Fibroblast of lung (primary cell): ENCODE results near the gene TRIM62. TPM values are rescaled to one million over a fixed set of nuclear protein-coding genes. Genes with fewer than 3 reads are reported as not detected.

Experiments
- DNase-seq, 2 donors: peaks; one replicate each; pipeline versions ENCODE4 v3.0.0 to v3.0.0-alpha.2; 2010; ENCODE audit warnings: low read depth in 2 of 2
- H2AFZ ChIP-seq: 2 replicates; pipeline ENCODE4 v1.5.1; 2012; ENCODE audit warnings: low read length, control low read depth, inconsistent platforms
- H3K27ac ChIP-seq: 2 replicates; pipeline ENCODE4 v1.5.1; 2011; ENCODE audit warnings: low read length, control low read depth; ENCODE audit not compliant: insufficient read depth
- H3K27me3 ChIP-seq: 2 replicates; pipeline ENCODE4 v1.5.1; 2011; ENCODE audit warnings: mild to moderate bottlenecking, low read length; ENCODE audit not compliant: control insufficient read depth, insufficient read depth
- H3K36me3 ChIP-seq: 2 replicates; pipeline ENCODE4 v1.5.1; 2011; ENCODE audit warnings: low read length; ENCODE audit not compliant: control insufficient read depth, insufficient read depth
- H3K4me1 ChIP-seq: 2 replicates; pipeline ENCODE4 v1.5.1; 2011; ENCODE audit warnings: low read length; ENCODE audit not compliant: control insufficient read depth, insufficient read depth; ENCODE audit errors: extremely low read depth
- H3K4me2 ChIP-seq: 2 replicates; pipeline ENCODE4 v1.5.1; 2011; ENCODE audit warnings: low read length, control low read depth; ENCODE audit not compliant: insufficient read depth; ENCODE audit errors: extremely low read depth
- H3K4me3 ChIP-seq, 4 experiments: fragments of 200-600 bp in 1 of 4; sonication (generic) in 1 of 4; replicated peaks in 1 of 4; 2 replicates each; pipeline ENCODE4 v1.5.1; 2011 to 2016; ENCODE audit warnings: low read length in 4 of 4, low read depth in 3 of 4, mild to moderate bottlenecking in 3 of 4, control low read depth in 2 of 4, inconsistent platforms in 1 of 4, mixed read lengths in 1 of 4; ENCODE audit not compliant: insufficient read depth in 1 of 4; ENCODE audit errors: control extremely low read depth in 1 of 4
- H3K79me2 ChIP-seq: 2 replicates; pipeline ENCODE4 v1.5.1; 2012; ENCODE audit warnings: mild to moderate bottlenecking, low read length, inconsistent platforms; ENCODE audit not compliant: control insufficient read depth, insufficient read depth
- H3K9ac ChIP-seq: 2 replicates; pipeline ENCODE4 v1.5.1; 2011; ENCODE audit warnings: mild to moderate bottlenecking, low read length, control low read depth; ENCODE audit not compliant: insufficient read depth
- H3K9me3 ChIP-seq: 2 replicates; pipeline ENCODE4 v1.5.1; 2012; ENCODE audit warnings: low read depth, low read length; ENCODE audit not compliant: control insufficient read depth, insufficient read depth
- H4K20me1 ChIP-seq: 2 replicates; pipeline ENCODE4 v1.5.1; 2011; ENCODE audit warnings: low read length; ENCODE audit not compliant: control insufficient read depth, insufficient read depth; ENCODE audit errors: extremely low read depth
- CTCF ChIP-seq, 2 donors: IDR thresholded peaks in 1 of 2; conservative IDR thresholded peaks in 1 of 2; 1 replicate in 1 of 2; 2 replicates in 1 of 2; pipeline ENCODE4 v1.5.1; 2011 to 2012; ENCODE audit warnings: low read length in 2 of 2, control low read depth in 1 of 2, inconsistent platforms in 1 of 2, low read depth in 1 of 2, mild to moderate bottlenecking in 1 of 2
- EZH2 ChIP-seq: IDR thresholded peaks from 2 replicates; pipeline ENCODE4 v1.5.1; 2012; ENCODE audit warnings: low read length, control low read depth, mild to moderate bottlenecking; ENCODE audit errors: missing control alignments
- polyA plus RNA-seq, 2 donors: library from polyadenylated mRNA; depleted of rRNA in 1 of 2; stranded (reverse) in 1 of 2; unstranded in 1 of 2; fragments of >200 nt; gene quantifications; 2 replicates each; pipeline ENCODE4 v1.2.1, GENCODE V29; 2011 to 2012; ENCODE audit warnings: missing spikeins in 1 of 2
- total RNA-seq: library from RNA; depleted of rRNA; stranded (reverse); fragments of >200 nt; gene quantifications from 2 replicates; pipeline ENCODE4 v1.2.1, GENCODE V29; 2014

The TRIM62 gene
- total and polyA plus RNA-seq, 2 donors (not counting 1 experiment from before 2014, with no cell fraction given), result 1.8 to 2.4 TPM

GRCh38 chr1:33152685-33153432 is 29.0 kb downstream of the TRIM62 start:
- no peaks in the 10 kb centered on the region for H3K4me1 ChIP-seq
- peak in 1 of 2 donors; percentile 64 for DNase-seq
- H3K27me3 ChIP-seq, result no peaks in the 10 kb centered on the region
- H3K36me3 ChIP-seq, result no peaks in the 10 kb centered on the region
- no peaks in the 10 kb centered on the region for H3K9me3 ChIP-seq
- H3K79me2 ChIP-seq, result no peaks in the 10 kb centered on the region
- TF ChIP-seq CTCF (conservative IDR thresholded peaks at IDR 0.05 in 1 of 2, IDR thresholded peaks at IDR 0.05 in 1 of 2; ENCODE audit: low read depth in 1 of 2, low read length in 2 of 2) (no peak), EZH2 (no peak)
- H2AFZ ChIP-seq, result no peak overlapping the region
- H3K27ac ChIP-seq, result no peak overlapping the region
- H3K4me2 ChIP-seq, result no peak overlapping the region
- H3K9ac ChIP-seq, result no peak overlapping the region
- no peaks in the 10 kb centered on the region for H4K20me1 ChIP-seq
- H3K4me3 ChIP-seq, result no peak overlapping the region

- no peaks in the 10 kb centered on the region for H3K27me3 ChIP-seq
- H4K20me1 ChIP-seq, result no peaks in the 10 kb centered on the region
- no peak overlapping the region for H3K27ac ChIP-seq
- no peaks in the 10 kb centered on the region for H3K79me2 ChIP-seq
- H3K4me2 ChIP-seq, result no peak overlapping the region
- H3K4me3 ChIP-seq, result no peak overlapping the region
- no peaks in the 10 kb centered on the region for H3K9me3 ChIP-seq
- H3K9ac ChIP-seq, result no peak overlapping the region
- DNase-seq, result no peak
- no peak overlapping the region for H2AFZ ChIP-seq
- TF ChIP-seq EZH2, result no peak
- TF ChIP-seq CTCF (conservative IDR thresholded peaks at IDR 0.05 in 1 of 2, IDR thresholded peaks at IDR 0.05 in 1 of 2; ENCODE audit: low read depth in 1 of 2, low read length in 2 of 2), result no peak
- H3K36me3 ChIP-seq, result peaks cover 6% of the 10 kb centered on the region
- H3K4me1 ChIP-seq, result no peaks in the 10 kb centered on the region
Measured at GRCh38 chr1:33151116-33151515, 30.7 kb downstream of the TRIM62 start.

GRCh38 chr1:33150522-33150921 is 31.3 kb downstream of the TRIM62 start:
- Histone ChIP-seq H3K4me3 (no peak overlapping the region), H3K79me2 (no peaks in the 10 kb centered on the region), H3K36me3 (peaks cover 6% of the 10 kb centered on the region), H4K20me1 (no peaks in the 10 kb centered on the region), H3K4me2 (no peak overlapping the region), H3K4me1 (no peaks in the 10 kb centered on the region), H2AFZ (no peak overlapping the region), H3K9me3 (no peaks in the 10 kb centered on the region), H3K27me3 (no peaks in the 10 kb centered on the region), H3K27ac (no peak overlapping the region), H3K9ac (no peak overlapping the region)
- TF ChIP-seq EZH2, result no peak
- no peak for TF ChIP-seq CTCF (conservative IDR thresholded peaks at IDR 0.05 in 1 of 2, IDR thresholded peaks at IDR 0.05 in 1 of 2; ENCODE audit: low read depth in 1 of 2, low read length in 2 of 2)
- DNase-seq, result no peak
